Mucosa of gallbladder (tissue), 1 donor: ENCODE data around the gene CZIB. TPM values are rescaled to one million over a fixed set of nuclear protein-coding genes. Genes with fewer than 3 reads are reported as not detected.
"Not testable (repeated sequence)": the region's sequence is repeated elsewhere in the genome, so short reads cannot be mapped to it uniquely, and the experiment has no call there.

Experiments
- DNase-seq: peaks from one replicate; pipeline ENCODE4 v3.0.0-alpha.2; 2020; ENCODE audit warnings: low spot score
- total RNA-seq: library from RNA; stranded (reverse); gene quantifications from one replicate; pipeline ENCODE4 v1.2.1, GENCODE V29; 2021
- donor health status: DM: no; HTN: no; CAD: no.

Gene CZIB
- total RNA-seq, 1 donor from 2014 or later, result 56.7 TPM

DNA sequence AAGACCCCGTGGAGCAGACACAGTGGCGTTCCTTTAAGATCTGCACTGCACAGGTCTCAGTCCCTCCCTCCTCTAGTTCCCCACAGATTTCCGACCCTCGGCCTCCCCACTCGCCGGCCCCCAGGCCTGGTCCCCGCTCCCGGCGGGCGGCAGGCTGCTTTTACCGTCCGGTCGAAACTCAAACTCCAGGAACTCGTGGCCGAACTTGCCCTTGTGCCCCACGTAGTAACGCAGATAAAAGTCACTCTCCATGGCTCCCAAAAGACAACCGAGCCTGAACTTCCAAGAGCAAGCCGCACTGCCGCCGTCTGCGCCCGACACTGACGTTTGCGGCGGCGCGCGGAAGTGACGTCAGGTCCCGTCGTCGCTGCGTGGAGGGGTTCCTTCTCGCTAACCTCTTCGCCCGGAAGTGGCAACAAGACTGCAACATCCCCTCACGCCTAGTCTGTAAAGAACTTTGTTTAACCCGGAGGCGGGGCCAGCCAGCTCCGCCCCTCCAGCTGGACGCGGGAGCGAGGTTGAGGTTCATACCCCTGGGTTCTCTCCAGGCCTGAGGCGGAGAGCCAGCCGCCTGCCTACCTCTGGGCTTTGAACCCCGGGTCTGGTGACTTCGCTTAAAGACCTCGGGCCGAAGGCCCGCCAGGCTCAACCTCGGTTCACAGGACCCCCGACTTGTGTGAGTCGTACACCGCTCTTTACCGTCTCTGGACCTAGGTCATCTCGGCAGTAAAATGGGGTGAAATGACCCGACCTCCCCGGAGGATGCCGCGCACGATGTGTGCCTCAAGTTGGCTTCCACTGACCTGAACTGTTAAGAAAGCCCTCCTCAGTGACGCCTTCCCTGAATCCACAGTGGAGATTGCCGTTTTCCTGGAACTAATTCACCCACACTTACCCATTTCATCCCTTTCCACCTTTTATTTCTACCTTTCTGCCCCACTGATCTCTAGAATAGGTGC, 18.0 kb upstream of the CZIB start, which contains the start of gene MAGOH:
TSS of gene MAGOH (minus strand) at position 322 of the 959 bp plus-strand sequence. CDS start at position 252, 70 bp downstream.
- peak; percentile 95 for DNase-seq

DNA sequence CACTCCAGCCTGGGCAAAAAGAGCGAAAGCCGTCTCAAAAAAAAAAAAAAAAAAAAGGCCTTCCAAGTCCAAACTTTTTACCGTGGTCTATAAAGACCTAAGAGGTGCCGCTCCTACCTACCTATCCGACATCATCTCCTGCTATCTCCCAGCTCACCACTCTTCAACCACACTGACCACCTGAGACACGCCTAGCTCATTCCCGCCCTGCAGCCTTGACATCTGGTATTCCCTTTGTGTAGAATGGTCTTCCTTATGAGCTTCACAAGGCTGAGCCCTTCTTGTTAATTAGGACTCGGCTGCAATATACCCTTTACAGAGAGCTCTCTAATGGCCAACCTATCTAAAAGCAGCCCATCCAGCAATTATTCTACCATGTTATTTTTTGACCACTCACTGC, 17.2 kb upstream of the CZIB start:
- DNase-seq, result no peak

DNA sequence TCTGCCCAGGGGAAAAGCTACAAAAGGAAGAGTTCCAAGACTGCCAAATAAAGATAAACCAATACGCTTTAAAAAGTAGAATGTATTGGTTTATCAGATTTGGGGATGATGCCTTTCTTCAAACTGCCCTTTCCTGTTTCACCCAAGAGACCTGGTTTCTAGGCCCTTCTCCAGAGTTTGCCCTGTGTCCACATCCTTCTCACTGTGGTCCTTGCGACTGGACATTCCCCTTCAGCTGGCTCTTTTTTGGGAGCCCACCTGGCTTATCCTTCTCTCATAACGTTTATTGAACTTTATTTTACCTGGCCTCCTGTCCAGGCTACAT, 490 bp upstream of the CZIB start:
- no peak for DNase-seq

DNA sequence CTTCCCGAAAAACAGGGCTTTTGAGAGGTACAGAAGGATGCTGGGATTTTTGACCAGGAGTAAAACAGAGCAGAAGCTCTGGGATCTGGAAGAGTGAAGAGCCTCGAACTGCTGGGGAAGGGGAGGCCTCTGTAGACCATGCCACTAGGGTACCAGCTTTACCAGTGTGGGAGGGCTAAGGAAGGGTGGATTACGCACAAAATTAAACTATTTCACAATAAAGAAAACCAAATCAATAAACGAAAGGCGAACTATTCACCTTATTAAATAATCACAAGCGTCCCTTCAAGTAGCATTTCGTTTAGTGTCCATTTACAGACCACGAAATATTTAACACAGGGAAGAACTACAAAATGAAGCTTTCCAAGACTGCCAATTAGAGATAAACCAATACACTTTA, 723 bp downstream of the CZIB start:
- DNase-seq, result no peak

DNA sequence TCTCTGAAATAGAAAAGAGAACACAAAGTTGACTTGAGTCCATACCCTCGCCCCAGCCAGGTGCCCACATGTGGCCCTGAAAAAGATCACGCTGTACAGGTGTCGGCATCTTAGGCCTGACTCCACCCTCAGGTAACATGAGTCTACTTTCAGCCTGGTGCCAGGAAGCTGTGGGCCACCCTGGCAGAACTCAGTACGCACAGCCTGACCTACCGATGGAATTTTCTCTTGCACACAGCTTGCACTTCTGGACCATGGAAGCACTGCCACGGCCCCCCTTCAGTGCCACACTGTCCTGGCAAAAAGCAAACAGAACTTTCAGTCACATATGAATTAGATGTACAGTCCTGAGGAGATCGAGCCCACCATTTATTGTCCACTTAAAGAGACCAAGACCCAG, 2.2 kb downstream of the CZIB start:
- DNase-seq, result no peak

DNA sequence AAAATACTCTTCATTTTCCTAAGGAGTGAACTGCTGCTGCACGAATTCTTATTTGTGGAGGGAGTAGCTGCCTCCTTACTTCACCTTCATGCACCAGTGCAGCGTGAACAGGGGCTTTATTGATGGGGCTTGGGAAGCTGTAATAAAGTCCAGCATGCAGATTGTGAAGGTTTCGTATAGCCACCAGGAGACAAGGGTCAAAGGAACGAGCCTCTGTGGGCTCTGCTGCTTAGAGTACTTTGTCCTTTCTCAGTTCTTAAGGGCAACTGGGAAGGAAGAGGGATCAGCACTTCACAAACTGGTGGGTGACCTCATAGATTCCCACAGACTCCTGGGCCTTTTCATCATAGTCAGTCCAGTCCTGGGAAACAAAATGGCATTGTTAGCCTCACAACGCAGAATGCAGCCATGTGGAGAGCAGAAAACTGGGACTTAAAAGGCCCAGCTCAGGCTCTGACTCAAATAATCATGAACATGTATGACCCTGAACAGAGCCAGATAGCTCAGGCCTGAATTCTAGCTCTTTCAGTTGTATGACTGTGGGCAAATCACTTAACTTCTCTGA, 6.0 kb downstream of the CZIB start:
- no peak for DNase-seq

GRCh38 chr1:53210954-53211353, 9.5 kb downstream of the CZIB start:
- no peak for DNase-seq

DNA sequence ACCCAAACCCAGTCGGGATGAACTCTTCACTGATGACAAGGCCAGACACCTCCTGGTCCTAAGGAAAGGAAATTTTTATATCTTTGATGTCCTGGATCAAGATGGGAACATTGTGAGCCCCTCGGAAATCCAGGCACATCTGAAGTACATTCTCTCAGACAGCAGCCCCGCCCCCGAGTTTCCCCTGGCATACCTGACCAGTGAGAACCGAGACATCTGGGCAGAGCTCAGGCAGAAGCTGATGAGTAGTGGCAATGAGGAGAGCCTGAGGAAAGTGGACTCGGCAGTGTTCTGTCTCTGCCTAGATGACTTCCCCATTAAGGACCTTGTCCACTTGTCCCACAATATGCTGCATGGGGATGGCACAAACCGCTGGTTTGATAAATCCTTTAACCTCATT, 10.1 kb downstream of the CZIB start:
- DNase-seq, result no peak

DNA sequence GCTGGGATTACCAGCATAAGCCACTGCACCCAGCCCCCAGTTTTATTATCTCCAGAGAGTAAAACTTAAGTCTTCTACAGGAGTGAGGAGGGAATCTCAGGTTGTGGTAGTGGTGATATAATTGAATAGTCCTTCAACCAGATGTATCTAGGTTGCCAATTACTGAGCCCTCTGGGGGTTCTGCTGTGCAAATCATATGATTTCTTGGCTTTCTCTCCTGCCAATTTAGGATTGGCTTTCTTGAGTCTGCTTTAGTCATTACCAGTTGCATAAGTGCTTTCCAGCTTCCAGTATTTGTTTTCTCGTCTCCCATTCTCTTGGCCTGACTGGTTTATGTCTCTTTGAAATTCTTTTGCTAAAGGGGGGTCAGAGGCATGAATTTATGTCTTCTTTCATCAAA, 12.7 kb downstream of the CZIB start:
- no peak for DNase-seq

DNA sequence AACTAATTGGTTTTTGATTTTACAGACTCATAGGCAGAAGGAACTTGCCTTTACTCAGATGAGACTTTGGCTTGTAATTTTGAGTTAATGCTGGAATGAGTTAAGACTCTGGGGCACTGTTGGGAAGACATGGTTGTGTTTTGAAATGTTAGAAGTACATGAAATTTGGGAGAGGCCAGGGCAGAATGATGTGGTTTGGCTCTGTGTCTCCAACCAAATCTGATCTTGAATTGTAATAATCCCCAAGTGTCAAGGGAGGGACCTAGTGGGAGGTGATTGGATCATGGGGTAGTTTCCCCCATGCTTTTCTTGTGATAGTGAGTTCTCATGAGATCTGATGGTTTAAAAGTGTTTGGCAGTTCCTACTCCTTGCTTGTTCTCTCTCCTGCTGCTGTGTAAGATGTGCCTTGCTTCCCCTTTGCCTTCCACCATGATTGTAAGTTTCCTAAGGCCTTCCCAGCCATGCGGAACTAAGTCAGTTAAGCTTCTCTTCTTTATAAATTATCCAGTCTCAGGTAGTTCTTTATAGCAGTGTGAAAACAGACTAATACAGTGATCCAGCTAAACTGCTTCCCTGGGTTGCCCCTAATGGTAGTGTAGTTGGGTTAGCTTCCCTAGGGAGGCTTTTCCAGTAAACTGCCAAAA, 13.6 kb downstream of the CZIB start:
- no peak for DNase-seq

DNA sequence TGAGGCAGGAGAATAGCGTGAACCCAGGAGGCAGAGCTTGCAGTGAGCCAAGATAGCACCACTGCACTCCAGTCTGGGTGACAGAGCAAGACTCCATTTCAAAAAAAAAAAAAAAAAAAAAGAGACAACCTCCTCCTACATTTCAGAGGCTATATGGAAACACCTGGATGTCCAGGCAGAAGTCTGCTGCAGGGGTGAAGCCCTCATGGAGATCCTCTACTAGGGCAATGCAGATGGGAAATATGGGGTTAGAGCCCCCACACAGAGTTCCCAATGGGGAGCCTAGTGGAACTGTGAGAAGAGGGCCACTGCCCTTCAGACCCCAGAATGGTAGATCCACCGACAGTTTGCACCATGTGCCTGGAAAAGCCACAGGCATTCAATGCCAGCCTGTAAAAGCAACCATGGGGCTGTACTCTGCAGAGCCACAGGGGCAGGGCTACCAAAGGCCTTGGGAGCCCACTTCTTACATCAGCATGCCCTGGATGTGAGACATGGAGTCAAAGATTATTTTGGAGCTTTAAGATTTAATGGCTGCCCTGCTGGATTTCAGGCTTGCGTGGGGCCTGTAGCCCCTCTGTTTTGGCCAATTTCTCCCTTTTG, 14.2 kb downstream of the CZIB start:
- DNase-seq, result not testable (repeated sequence)

DNA sequence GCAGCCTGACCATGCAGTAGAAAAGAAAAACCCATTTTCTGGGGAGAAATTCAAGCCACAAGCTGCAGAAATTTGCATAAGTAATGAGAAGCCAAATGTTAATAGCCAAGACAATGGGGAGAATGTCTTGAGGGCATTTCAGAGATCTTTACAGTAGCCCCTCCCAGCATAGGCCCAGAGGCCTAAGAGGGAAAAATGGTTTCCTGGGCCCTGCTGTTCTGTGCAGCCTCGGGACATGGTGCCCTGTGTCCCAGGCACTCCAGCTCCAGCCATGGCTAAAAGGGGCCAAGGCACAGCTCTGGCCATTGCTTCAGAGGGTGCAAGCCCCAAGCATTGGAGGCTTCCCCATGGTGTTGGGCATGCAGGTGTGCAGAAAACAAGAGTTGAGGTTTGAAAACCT, 14.9 kb downstream of the CZIB start:
- not testable (repeated sequence) for DNase-seq

DNA sequence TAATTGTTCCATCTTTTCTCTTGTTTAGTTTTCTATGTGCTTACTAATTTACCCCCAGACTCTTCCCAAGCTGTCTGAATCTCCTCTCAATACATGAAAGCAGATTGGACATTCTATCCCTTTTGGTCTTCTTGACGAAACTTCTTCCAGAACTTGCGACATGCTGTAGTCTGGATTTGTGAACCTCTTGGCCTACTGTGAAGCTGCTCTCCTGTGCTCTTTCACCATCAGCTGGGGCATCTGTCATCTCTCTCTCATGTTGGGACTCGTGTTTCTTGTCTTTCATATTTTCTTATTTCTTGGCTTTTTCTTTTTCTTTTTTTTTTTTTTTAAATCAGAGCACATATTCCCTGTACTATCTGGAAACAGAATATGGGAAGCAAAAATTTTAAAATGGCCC, 17.0 kb downstream of the CZIB start:
- no peak for DNase-seq

DNA sequence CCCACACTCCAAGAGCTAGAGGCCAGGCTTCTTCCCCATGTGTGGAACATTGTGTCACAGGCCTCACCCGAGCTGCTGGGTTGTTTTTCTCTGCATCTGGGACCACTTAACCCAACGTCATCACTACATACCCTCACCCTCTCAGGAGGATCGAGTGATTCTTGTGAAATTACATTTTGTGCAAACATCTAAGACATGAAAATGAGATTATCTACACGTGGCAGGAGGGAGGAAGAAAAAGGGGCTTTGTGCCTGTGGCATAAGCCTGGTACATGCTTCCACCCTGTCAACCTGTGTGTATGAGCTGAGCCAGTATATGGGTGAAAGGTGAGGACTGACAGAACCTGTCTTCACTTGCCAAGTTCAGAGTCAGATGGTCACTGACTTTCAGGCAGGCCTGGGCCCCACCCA, 22.2 kb downstream of the CZIB start:
- DNase-seq, result no peak

GRCh38 chr1:53197291-53198200, 22.9 kb downstream of the CZIB start:
- no peak for DNase-seq

GRCh38 chr1:53196485-53197290, 23.7 kb downstream of the CZIB start, which contains the start of gene CPT2:
CPT2 (plus strand) TSS chr1:53196824; CDS start chr1:53196944, 120 bp downstream.
- DNase-seq, result peak; percentile 93

- no peak for DNase-seq
Measured at GRCh38 chr1:53196017-53196484, 24.4 kb downstream of the CZIB start.

DNA sequence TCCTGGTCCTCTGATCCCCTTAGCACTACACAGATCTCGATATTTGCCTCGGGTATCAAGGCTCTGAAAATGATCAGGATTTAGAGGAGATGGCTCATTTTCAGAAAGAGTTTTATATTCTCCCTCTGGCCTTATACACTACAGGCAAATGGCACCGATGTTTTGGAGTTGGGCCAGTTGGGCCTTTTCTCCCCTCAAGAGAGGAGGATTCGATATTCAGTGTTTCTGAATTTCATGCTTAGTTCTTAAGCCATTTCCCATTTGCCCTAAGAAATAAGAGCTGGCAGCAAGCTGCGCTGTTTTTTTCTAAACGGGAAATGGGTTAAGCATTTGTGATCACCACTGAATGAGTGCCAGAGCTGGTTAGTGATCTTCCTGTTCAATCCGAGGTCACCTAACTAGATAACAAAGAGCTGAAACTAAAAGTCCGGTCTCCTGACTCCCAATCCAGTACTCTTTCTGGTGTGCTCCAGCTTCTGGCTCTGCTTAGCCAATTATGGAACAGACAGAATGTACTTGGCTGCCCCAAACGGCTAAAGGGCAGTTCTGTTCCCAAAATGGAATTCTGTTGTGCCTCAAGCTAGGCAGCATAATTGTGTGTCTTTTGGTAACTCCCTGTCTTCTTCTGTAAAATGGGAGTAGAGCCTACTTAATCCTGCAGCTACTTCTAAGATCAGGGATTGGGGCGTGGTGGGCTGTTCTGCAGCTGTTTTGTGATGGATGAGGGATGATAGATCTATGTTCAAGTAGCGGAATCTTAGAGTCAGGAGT, 25.0 kb downstream of the CZIB start:
- DNase-seq, result peak; percentile 45

GRCh38 chr1:53190210-53190611, 30.2 kb downstream of the CZIB start:
- no peak for DNase-seq
